Cardiac fibroblast (primary cell): Measurements from ENCODE around the gene KRTAP10-2.
A peak's percentile ranks its signal among the peaks of the same experiment; 100 is the strongest.

Experiments used
- DNase-seq, 2 donors: peaks; one replicate each; pipeline versions ENCODE4 v3.0.0 to v3.0.0-alpha.2; 2010; ENCODE audit warnings: low read depth in 2 of 2
- H3K4me3 ChIP-seq, 2 donors: replicated peaks in 1 of 2; 1 replicate in 1 of 2; 2 replicates in 1 of 2; pipeline ENCODE4 v1.5.1; 2011; ENCODE audit warnings: low read depth in 2 of 2, low read length in 2 of 2, mild to moderate bottlenecking in 2 of 2, moderate library complexity in 1 of 2
- CTCF ChIP-seq: IDR thresholded peaks from one replicate; pipeline ENCODE4 v1.5.1; 2011; ENCODE audit warnings: low read depth, mild to moderate bottlenecking, low read length, inconsistent platforms

KRTAP10-2 gene

GRCh38 chr21:44521301-44521927, 29.9 kb downstream of the KRTAP10-2 start:
- H3K4me3 ChIP-seq, result no peak overlapping the region
- no peak for DNase-seq
- TF ChIP-seq CTCF, result no peak

GRCh38 chr21:44520326-44521300, 30.7 kb downstream of the KRTAP10-2 start:
- DNase-seq, result no peak
- H3K4me3 ChIP-seq, result no peak overlapping the region
- no peak for TF ChIP-seq CTCF

GRCh38 chr21:44519346-44520325, 31.7 kb downstream of the KRTAP10-2 start:
- no peak overlapping the region for H3K4me3 ChIP-seq
- no peak for DNase-seq
- no peak for TF ChIP-seq CTCF

- no peak for DNase-seq
- H3K4me3 ChIP-seq, result no peak overlapping the region
- TF ChIP-seq CTCF, result no peak
Observed at GRCh38 chr21:44518686-44519085, 32.6 kb downstream of the KRTAP10-2 start.

- peak; percentile 10 to 32 for DNase-seq
- H3K4me3 ChIP-seq, result no peak overlapping the region
- TF ChIP-seq CTCF, result no peak
Observed at GRCh38 chr21:44517175-44517899, 34.0 kb downstream of the KRTAP10-2 start.

GRCh38 chr21:44516828-44517174, 34.5 kb downstream of the KRTAP10-2 start:
- H3K4me3 ChIP-seq, result no peak overlapping the region
- DNase-seq, result no peak
- TF ChIP-seq CTCF, result no peak
